Activated T-cell treated with anti-CD3 and anti-CD28 coated beads for 4 hours (primary cell): ENCODE results near the gene EFNB2.

Experiments used
- DNase-seq: peaks from one replicate; pipeline ENCODE4 v3.0.0-alpha.2; 2020

The EFNB2 gene

GRCh38 chr13:106498571-106498970 lies 36.9 kb downstream of the EFNB2 start:
- DNase-seq, result no peak

- no peak for DNase-seq
These were observed 37.3 kb downstream of the EFNB2 start for GRCh38 chr13:106498158-106498557.

- no peak for DNase-seq
These were observed 38.4 kb downstream of the EFNB2 start for GRCh38 chr13:106497079-106497478.

- no peak for DNase-seq
These were observed 39.1 kb downstream of the EFNB2 start for GRCh38 chr13:106496072-106496997.

- DNase-seq, result no peak
These were observed 40.5 kb downstream of the EFNB2 start for GRCh38 chr13:106494936-106495335.

GRCh38 chr13:106494506-106494905 lies 41.0 kb downstream of the EFNB2 start:
- DNase-seq, result no peak

GRCh38 chr13:106493533-106494220 lies 41.8 kb downstream of the EFNB2 start:
- DNase-seq, result no peak

- no peak for DNase-seq
These were observed 42.6 kb downstream of the EFNB2 start for GRCh38 chr13:106492588-106493475.

- no peak for DNase-seq
These were observed 43.4 kb downstream of the EFNB2 start for GRCh38 chr13:106491928-106492587.

GRCh38 chr13:106491463-106491862 lies 44.0 kb downstream of the EFNB2 start:
- no peak for DNase-seq

GRCh38 chr13:106490569-106491321 lies 44.7 kb downstream of the EFNB2 start:
- no peak for DNase-seq

- no peak for DNase-seq
These were observed 45.5 kb downstream of the EFNB2 start for GRCh38 chr13:106489849-106490568.

GRCh38 chr13:106488686-106489085 lies 46.8 kb downstream of the EFNB2 start:
- DNase-seq, result no peak

- no peak for DNase-seq
These were observed 47.4 kb downstream of the EFNB2 start for GRCh38 chr13:106488076-106488475.

GRCh38 chr13:106487129-106487528 lies 48.3 kb downstream of the EFNB2 start:
- no peak for DNase-seq

GRCh38 chr13:106486287-106486686 lies 49.2 kb downstream of the EFNB2 start:
- no peak for DNase-seq

GRCh38 chr13:106484537-106485193 lies 50.8 kb downstream of the EFNB2 start:
- DNase-seq, result no peak

GRCh38 chr13:106484084-106484483 lies 51.4 kb downstream of the EFNB2 start:
- DNase-seq, result no peak

GRCh38 chr13:106481919-106482318 lies 53.5 kb downstream of the EFNB2 start:
- DNase-seq, result no peak

- no peak for DNase-seq
These were observed 55.0 kb downstream of the EFNB2 start for GRCh38 chr13:106480351-106480910.
